Mammary epithelial cell (primary cell): Measurements from ENCODE around the gene EDDM13.

Experiments
- CTCF ChIP-seq, 2 donors: IDR thresholded peaks in 1 of 2; conservative IDR thresholded peaks in 1 of 2; 2 replicates each; pipeline ENCODE4 v1.5.1; 2011 to 2012; ENCODE audit warnings: inconsistent platforms in 2 of 2, low read length in 2 of 2, mild to moderate bottlenecking in 2 of 2, control low read depth in 1 of 2, low read depth in 1 of 2; ENCODE audit not compliant: insufficient read depth in 1 of 2; ENCODE audit errors: extremely low read depth in 1 of 2
- EZH2 ChIP-seq: IDR thresholded peaks from 2 replicates; pipeline ENCODE4 v1.6.1; 2012; ENCODE audit warnings: low read length, inconsistent platforms, borderline replicate concordance

- TF ChIP-seq CTCF (conservative IDR thresholded peaks at IDR 0.05 in 1 of 2, IDR thresholded peaks at IDR 0.05 in 1 of 2; ENCODE audit: extremely low read depth in 1 of 2, insufficient read depth in 1 of 2, low read depth in 1 of 2, low read length in 2 of 2): no peak
- TF ChIP-seq EZH2: no peak
Measured at GRCh38 chr19:56314018-56314380, 41.5 kb downstream of the EDDM13 start.
